LoVo (cell line): ENCODE data around the gene GPR17.

ENCODE experiments used
- DNase-seq: peaks from one replicate; pipeline ENCODE4 v3.0.0-alpha.2; 2016; ENCODE audit warnings: low spot score

GPR17 gene

DNA sequence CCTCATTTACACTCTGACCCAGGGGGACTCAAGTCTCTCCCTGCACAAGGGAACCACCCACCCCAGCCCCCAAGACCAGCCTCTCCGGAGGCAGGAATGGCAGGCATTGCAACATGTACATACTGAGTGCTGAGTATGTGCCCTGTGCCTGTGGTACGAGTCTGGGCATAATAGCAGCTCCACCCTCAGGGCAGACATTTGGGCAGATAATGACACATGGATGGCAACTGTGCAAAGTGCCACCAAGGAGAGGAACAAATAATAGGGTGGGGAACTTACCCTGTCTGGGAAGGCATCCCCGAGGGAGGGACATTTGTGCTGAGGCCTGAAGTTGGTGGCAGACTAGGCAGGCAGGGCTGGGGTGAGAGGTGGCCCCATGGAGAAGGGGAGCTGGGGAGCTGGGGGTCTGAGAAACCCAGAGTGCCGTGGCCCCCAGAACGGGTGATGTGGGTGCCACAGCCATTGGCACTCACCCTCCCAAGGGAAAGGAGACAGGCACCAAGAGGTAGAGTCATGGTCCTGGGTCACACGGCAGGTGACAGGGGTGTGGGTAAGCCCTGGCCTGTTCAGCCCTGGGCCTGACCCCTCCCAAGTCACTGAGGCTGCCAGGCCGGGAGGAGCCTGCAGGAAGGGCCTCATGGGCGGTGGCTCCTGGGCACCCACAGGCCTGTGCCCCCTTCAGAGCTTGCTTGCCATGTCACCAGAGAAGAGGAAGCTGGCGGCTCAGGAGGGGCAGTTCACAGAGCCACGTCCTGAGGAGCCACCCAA lies 15.7 kb upstream of the GPR17 start:
- no peak for DNase-seq

- no peak for DNase-seq
Measured at GRCh38 chr2:127630864-127631540, 15.0 kb upstream of the GPR17 start.

DNA sequence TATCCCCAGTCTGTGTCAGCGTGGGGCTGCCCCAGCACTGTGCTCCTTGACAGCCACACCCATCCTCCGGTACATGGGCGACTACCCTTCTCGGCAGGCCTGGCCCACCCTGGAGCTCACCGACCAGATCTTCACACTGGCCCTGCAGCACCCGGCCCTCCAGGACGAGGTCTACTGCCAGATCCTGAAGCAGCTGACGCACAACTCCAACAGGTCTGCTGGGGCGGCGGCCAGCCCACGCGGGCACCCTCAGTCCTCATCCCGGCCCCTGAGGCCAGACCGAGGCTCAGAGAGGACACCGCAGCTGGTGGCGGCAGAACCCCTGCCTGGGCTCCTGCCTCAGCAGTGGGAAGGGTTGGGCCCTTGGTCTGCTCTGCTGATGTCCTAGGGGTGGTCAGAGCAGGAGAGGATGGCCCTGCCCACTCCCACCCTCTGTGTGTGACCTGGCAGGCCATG lies 14.4 kb upstream of the GPR17 start:
- no peak for DNase-seq

DNA sequence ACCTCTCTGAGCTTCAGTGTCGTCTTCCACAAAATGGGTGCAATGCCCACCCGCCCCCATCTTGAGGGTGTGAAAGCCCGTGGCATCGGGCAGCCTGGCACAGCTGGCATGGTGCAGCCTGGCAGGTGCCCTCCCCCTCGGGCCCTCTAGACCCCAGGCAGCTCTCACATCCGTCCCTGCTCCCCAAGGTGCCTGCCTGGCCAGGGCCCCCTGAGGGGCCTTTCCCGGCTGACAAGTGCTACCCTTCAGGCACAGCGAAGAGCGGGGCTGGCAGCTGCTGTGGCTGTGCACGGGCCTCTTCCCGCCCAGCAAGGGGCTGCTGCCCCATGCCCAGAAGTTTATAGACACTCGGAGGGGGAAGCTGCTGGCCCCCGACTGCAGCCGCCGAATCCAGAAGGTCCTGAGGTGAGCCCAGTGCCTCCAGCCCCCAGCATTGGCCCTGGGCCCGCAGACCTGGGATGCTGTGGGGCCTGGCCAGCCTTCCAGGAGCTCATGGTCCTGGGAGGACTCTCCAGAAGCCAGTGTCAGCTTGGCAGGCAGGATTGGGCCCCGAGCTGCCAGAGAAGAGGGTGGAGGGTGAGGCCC lies 13.9 kb upstream of the GPR17 start:
- DNase-seq = no peak

DNA sequence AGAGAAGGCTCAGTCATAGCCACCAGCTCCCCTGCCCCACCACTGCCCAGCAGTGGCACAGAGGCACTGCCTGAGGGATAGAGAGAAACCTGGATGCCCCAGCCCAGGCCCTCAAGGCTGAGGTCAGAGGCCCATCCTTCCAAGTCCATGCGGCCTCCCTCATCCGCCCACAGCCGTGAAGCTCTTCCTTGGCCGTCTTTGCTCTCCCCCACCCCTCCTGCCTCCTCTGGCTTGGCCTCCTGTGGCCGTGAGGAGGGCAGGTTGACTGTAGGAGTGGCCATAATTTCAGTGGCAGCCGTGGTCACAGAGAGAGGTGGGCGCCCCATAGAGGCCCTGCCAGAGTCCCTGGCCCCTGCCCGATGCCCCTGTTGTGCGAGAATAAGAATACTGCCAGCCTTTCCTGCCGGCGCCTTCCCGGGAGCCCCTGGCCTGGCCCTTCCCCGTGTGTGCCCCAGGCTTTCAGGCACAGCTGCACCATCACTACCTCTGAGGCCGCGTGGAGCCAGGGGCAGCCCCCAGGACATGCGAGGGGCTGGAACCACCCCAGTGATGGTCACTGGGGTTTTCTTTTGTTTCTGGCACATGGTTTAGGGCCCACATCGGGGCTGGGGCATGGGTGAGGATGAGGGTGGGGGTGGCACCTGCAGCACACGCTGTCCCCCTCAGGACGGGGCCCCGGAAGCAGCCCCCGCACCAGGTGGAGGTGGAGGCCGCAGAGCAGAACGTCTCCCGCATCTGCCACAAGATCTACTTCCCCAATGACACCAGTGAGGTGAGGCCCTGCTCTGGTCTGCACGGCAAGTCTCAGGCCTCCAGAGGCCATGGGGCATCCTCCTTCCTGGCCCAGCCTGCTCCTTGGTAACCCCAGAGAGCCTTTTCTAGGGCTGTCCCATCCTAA lies 13.1 kb upstream of the GPR17 start:
- no peak for DNase-seq

- no peak for DNase-seq
Measured at GRCh38 chr2:127633556-127634065, 12.3 kb upstream of the GPR17 start.

DNA sequence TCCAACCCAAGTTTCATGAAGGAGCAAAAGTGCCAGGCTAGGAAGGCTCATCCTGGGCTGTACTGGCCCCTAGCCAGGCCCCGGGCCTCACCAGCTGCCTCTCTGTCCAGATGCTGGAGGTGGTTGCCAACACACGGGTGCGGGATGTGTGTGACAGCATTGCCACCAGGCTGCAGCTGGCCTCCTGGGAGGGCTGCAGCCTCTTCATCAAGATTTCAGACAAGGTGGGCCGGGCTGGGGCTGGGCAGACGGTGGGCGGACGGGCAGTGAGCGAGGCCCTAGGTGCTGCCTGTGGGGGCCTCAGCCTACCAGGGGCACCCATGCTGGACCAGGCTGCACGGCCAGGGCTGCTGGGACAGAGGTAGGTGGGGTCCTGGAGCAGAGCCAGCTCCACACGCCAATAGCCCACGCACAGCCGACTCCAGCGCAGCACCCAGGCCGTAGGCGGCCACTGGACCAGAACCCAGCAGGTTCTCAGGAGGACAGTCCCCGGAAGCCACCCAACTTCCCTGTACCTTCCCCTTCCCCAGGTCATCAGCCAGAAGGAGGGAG lies 11.8 kb upstream of the GPR17 start:
- no peak for DNase-seq

GRCh38 chr2:127634626-127635379 lies 11.2 kb upstream of the GPR17 start:
- DNase-seq = no peak

DNA sequence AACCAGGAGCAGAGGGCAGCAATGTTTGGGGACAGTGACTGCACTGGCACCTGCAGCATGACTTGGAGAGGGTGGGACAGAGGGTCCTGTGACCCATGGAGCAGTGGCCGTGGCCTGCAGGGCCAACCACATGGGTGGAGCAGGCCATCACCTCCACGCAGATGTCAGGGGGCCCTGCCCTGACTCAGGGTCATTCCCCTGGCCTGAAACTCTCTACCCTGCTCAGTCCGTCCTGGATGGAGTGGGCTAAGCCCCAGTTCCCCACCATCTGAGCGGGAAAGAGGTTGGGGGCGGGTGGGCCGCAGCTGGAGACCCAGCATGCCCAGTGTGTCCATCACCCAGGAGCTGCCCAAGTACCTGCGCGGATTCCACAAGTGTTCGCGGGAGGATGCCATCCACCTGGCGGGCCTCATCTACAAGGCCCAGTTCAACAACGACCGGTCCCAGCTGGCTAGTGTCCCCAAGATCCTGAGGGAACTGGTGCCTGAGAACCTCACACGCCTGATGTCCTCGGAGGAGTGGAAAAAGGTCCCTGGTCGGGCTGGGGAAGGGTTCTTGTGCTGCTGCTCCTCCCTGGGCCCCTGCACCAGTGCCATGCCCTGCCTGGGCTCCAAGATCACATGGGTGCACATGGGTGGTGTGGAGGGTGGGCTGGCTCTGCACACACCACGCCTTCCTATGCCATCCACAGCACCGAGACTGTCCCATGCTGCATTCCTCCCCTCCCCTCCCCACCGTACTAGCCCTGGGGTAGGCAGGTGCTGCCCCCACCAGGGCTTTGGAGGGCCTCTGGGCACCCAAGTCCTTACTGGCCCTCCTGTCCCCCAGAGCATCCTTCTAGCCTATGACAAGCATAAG lies 10.3 kb upstream of the GPR17 start:
- DNase-seq = no peak

DNA sequence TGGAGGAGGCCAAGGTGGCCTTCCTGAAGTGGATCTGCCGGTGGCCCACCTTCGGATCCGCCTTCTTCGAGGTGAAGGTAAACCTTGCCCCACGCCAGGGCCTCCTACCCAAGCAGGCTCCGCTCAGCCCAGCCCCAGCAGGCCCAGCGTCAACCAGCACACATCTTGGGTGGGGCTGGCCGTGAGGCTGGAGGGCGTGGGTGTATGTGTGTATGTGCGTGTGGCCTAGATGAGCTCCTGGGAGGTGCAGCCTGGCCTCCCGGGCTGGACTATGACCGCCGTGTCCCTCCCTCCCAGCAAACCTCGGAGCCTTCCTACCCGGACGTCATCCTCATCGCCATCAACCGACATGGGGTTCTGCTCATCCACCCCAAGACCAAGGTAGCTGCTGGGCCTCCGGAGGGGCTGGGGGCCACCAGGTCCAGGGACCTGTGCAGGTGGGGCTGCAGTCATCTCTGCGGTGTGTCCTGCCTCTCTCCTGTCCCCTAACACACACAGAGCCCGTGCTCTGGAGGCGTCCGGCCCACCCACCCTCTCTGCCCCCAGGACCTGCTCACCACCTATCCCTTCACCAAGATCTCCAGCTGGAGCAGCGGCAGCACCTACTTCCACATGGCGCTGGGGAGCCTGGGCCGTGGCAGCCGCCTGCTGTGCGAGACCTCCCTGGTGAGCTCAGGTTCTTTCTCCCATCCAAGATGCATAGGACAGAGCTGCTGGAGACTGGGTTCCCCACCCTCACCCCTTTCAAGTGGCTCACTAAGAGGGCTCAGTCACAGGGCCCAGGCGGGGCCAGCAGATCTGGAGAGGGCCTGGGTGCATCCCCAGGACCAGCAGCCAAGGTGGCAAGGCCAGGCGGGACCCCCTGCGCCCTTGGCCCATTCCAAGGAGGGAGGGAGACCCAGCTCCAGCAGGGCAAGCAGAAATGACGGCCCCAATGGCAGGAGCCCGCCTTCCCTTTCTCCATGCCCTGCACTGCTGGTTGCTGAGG lies 9.4 kb upstream of the GPR17 start:
- no peak for DNase-seq

GRCh38 chr2:127637236-127637630 lies 8.7 kb upstream of the GPR17 start:
- no peak for DNase-seq

- DNase-seq = peak; percentile 3
Measured at GRCh38 chr2:127637725-127638252, 8.2 kb upstream of the GPR17 start.

GRCh38 chr2:127638361-127639110 lies 7.4 kb upstream of the GPR17 start:
- no peak for DNase-seq

GRCh38 chr2:127639111-127639474 lies 6.9 kb upstream of the GPR17 start:
- DNase-seq = no peak

- no peak for DNase-seq
Measured at GRCh38 chr2:127640082-127641072, 5.6 kb upstream of the GPR17 start.

DNA sequence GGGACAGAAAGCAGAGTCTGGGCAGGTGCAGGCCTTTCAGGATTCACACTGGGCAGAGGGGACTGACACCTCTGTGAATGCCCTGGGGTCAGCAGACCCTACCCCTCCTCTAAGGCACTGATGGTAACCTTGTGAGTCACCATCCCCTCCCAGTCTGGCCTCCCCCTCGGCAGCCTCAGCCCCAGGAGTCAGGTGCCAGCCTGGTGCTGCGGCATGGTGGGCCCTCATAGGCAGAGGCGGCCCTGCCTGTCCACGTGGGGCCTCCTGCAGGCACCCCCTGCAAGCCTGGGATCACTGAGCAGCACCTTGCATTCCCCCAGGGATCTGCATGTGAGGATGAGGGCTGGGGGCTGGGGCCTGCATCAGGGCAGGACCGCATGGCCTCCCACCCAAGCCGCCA lies 4.8 kb upstream of the GPR17 start:
- no peak for DNase-seq
